NCI-H2171 (cell line): ENCODE measurements around the gene HINT2.
A peak's percentile ranks its signal among the peaks of the same experiment; 100 is the strongest.

Experiments
- DNase-seq: peaks from one replicate; lab custom pipeline; 2025; lab: John Stamatoyannopoulos, UW

HINT2 gene

DNA sequence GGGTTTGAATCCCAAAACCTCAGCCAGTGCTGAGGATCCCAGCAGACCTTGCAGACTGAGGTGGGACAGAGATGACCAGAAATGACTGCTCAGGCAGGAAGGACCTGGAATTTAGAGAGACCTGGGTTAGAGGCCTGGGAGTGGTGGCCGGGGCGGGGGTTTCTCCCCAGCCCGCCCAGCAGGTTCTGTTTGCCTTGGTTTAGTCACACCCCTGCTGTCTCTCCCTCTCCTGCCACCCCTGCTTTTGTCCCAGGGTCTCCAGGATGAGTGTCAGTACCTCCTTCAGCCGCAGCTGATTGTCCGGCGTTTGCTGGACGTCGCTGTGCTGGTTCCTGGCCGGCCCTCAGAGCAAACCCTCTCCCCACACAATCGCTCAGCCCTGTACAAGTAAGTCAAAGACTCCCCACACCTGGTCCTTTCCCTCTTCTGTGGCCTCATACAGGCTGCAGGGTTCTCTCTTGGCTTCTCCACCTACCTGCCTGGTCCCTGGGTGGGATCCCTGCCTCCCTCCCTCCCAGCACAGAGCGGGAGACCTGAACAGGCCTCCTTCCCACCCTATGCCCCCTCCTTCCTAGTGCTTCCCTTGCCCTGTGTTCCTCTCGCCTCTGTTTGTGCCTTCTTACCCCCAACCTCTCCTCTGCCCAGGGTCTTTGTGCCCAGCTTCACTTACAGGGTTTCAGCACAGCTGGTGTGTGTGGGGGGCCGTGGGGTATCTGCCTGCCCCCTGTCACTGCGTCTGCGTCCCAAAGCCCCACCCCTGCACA lies 26.2 kb upstream of the HINT2 start:
- DNase-seq, result no peak

- no peak for DNase-seq
Measured at GRCh38 chr9:35839926-35840325, 25.1 kb upstream of the HINT2 start.

GRCh38 chr9:35836595-35836994 lies 21.8 kb upstream of the HINT2 start:
- no peak for DNase-seq

DNA sequence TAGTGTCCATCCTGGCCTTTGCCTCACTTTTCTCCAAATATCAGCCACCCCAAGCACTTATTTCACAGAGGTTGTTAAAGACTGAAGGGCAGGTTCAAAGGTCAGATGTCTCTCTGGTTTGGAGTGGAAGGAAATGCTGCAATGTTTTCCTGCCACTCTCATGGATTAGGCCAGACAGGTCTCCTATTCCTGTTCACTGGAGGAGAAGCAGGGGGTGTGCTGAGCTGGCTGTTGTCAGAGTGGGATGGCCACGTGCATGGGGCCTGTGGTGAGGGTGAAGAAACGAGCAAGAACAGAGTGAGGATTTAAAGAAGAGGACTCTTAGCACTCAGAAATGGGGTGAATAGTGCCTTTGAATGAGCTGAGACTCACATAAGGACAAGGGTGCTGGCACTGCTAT lies 20.9 kb upstream of the HINT2 start:
- no peak for DNase-seq

DNA sequence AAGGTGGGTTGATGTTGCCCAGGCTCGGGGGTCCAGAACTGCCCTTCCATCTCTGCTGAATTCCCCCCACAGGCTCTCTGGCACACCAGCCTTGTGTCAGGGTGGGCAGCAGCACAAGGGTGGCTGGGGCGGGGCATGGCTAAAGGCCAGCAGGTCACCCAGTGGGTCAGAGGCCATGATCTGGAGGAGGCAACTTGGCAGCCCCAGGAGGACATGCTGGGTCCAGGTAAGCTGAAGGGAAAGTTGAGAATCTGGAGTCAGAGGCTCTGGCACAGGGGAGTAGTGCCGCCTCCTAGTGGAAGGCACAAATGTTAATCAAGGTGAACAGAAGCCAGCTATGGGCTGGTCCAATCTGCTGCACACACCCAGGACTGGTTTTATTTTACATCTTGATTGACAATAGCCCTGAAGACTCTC lies 20.4 kb upstream of the HINT2 start:
- no peak for DNase-seq

DNA sequence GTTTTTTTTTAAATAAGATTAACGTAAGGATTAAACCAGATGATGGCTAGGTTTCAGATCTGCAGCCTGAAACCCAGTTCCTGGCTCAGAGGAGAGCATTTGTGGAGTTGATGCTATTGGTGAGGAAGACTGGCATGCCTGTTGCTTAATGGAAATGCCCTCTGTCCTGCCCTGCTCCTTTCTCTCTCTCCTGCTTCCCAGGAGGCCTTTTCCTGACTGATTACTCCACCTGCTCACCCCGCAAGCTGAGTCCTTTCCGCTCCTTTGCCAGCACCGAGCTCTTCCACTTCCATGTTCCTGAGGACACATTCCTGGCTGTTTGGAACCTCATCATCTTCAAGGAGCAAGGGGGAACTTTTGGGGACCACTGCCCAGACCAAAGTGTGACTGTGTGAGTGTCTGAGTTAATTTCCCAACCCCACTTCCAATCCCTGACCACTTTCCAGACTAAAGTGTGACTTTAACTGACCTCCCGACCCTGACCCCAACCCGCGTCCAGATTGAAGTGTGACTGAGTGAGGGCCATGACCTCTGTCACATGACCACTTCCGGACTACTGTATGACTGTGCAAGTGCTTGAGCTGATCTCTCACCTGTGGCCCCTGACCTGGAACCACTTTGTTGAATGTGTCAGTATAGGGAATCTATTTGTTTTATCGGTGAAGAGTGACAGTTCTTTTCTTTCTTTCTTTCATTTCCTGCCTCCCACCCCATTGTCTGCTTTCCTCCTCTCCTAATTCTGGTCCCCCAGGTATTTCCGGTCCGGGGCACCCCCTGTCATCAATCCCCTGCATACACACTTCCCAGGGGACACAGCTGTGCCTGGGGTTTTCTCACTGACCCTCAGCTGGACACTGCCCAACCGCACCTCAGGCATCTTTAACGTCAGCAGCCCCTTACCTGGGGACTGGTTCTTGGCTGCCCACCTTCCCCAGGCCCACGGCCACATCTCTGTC lies 19.7 kb upstream of the HINT2 start:
- DNase-seq, result no peak

DNA sequence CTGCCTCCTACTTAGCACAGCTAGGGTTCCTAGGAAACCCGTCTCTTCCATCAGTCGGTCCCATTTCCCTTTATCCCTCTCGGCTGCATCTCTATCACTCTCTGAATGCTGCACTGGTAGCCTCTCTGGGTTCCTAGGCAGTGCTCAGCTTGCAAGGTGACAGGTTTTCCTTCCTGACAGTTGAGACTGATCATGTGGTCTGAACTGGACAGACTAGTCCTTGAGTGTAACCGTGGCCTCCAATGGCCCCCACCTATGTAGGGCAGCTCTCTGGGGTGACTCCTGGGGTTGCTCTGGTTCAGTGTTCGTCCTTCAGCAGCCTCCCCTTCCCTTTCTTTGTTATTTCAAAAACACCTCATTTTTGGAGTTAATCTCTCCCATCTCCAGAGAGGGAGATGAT lies 18.0 kb upstream of the HINT2 start:
- DNase-seq, result no peak

- DNase-seq, result no peak
Measured at GRCh38 chr9:35831040-35831439, 16.2 kb upstream of the HINT2 start.

- no peak for DNase-seq
Measured at GRCh38 chr9:35829764-35830096, 14.9 kb upstream of the HINT2 start.

GRCh38 chr9:35829084-35829763 lies 14.4 kb upstream of the HINT2 start, which contains the start of gene TMEM8B:
TSS of gene TMEM8B (plus strand) at chr9:35829228. CDS start at chr9:35829448, 220 bp downstream.
- peak; percentile 82 for DNase-seq

GRCh38 chr9:35828716-35829083 lies 13.9 kb upstream of the HINT2 start, which contains the start of gene FAM221B:
TSS of gene FAM221B (minus strand) at chr9:35828732. CDS start at chr9:35826161, 2,571 bp downstream.
- DNase-seq, result no peak

GRCh38 chr9:35827486-35827885 lies 12.6 kb upstream of the HINT2 start:
- DNase-seq, result no peak

GRCh38 chr9:35826071-35826701 lies 11.3 kb upstream of the HINT2 start:
- no peak for DNase-seq

DNA sequence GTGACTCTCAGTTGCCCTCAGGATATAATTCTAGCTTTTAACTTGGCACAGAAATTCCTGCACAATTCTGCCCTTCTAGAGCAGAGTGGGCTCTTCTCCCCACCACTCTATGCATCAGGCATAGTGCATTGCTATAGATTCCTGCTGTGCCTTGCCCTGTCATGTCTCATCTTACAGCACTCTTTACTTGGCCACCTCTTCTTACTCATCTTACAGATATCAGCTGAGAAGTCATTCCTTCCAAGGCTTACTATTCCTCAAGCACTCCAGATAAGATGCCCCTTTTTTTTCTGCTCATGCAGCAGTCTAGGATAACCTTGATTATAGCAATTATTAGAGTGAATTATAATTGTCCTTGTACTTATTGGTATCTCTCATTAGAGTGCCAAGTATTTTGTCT lies 8.1 kb upstream of the HINT2 start:
- no peak for DNase-seq

- DNase-seq, result no peak
Measured at GRCh38 chr9:35820076-35820475, 5.2 kb upstream of the HINT2 start.

- no peak for DNase-seq
Measured at GRCh38 chr9:35818341-35818740, 3.5 kb upstream of the HINT2 start.

DNA sequence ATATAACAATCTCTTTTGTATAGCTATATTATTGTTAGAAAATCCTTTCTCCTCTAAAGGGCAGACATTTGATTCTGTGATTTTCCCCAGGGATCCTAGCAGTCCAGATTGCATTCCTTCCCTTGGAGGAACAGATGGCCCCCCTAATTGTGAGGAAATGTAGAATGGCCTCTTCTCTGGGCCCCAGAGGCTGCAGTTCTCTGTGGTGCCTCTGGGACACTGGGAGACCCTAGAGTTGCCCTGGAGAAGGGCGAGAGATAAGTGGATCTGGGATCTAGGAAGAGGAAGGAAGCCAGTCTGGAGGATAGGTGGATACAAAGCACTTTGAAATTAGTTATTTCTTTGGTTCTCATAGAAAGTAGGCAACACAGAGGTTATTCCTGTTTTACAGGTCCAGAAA lies 1.9 kb upstream of the HINT2 start:
- DNase-seq, result peak; percentile 75

DNA sequence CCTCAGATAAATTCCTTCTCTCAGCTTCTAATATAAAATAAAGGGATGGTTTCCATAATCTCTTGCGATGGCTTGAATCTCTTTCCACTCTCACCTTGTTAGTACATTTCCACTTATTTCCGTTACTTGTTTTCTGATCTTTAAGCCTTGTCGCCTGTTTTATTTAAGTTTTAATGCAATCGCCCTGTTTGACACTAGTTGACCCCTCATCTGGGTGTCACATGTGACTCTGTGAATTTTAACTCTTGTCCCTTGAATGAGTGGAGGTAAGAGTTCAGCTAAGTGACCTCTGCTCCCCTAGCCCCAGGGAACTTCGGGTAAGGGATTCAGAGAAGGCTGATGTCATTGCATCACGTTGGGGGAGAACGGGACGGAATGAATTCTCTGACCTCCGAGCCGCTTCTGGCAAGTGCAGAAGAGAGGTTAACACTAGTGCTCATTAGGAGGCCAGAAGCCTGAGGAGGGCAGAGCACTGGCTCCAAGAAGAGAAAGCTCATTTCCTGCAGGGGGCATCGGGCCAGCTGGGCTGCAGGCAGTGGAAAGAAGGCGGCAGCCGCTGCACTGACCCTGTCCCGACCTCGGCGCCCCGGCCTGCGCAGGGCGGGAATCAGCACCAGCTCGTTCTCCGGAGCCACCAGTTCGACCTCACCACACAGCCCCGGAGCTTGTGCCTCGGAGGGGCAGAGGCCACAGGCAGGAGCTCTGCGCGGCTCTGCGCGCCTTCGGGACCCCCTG lies 569 bp downstream of the HINT2 start:
- no peak for DNase-seq

DNA sequence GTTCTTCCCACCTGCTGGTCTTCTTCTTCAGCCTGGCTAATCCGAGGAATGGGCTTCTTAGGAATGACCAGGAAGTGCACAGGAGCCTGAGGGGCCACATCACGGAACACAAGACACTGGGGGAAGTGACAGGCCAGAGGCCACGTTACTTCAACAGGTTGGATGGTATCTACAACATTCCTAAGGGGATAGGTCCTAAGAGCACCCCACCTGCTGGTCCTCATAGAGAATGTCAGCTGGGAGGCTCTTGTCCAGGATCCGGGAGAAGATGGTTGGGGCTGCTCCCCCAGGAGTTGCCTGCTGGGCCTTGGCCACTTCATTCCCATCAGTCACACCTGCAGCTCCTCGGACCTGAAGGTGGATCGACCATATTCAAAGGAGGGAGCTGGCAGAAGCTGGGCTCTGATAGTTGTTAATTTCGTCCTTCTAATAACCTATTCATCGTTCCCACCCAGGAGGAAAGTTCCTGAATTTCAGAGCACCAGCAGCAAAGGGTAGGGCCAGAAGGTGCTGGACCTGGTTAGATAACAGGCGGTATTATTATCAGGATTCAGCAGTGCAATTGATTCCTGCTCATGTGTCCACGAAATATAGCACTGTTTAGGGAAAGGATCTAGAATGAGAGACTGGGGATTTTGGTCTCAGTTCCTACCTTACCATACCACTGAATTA lies 1.3 kb downstream of the HINT2 start:
- no peak for DNase-seq

- peak; percentile 76 for DNase-seq
Measured at GRCh38 chr9:35812025-35812602, 2.7 kb downstream of the HINT2 start, which contains the start of gene SPAG8. TSS of gene SPAG8 (minus strand) at chr9:35812262. CDS start at chr9:35812147, 115 bp downstream.
